ENCODE results near the gene HOATZ.

- TF ChIP-seq, protein P1, sequence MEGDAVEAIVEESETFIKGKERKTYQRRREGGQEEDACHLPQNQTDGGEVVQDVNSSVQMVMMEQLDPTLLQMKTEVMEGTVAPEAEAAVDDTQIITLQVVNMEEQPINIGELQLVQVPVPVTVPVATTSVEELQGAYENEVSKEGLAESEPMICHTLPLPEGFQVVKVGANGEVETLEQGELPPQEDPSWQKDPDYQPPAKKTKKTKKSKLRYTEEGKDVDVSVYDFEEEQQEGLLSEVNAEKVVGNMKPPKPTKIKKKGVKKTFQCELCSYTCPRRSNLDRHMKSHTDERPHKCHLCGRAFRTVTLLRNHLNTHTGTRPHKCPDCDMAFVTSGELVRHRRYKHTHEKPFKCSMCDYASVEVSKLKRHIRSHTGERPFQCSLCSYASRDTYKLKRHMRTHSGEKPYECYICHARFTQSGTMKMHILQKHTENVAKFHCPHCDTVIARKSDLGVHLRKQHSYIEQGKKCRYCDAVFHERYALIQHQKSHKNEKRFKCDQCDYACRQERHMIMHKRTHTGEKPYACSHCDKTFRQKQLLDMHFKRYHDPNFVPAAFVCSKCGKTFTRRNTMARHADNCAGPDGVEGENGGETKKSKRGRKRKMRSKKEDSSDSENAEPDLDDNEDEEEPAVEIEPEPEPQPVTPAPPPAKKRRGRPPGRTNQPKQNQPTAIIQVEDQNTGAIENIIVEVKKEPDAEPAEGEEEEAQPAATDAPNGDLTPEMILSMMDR (IDR thresholded peaks at IDR 0.05), result no peak
- no peak for TF ChIP-seq POLR2A (IDR thresholded peaks at IDR 0.05)
Observed at GRCh38 chr11:111582163-111582562, 67.6 kb downstream of the HOATZ start.

Measured in testis (tissue), 2 donors.